Hepatocyte (in vitro differentiated cells): ENCODE data around the gene WDR37.

ENCODE experiments used
- CTCF ChIP-seq: fragments of 200-600 bp; sonication (generic); IDR thresholded peaks from 2 replicates; pipeline ENCODE4 v1.5.1; 2016; ENCODE audit warnings: antibody characterized with exemption, mild to moderate bottlenecking; ENCODE audit not compliant: poor library complexity
- EZH2 ChIP-seq: fragments of 200-600 bp; sonication (generic); IDR thresholded peaks from 2 replicates; pipeline ENCODE4 v1.6.1; 2016; ENCODE audit warnings: antibody characterized with exemption, mild to moderate bottlenecking, borderline replicate concordance
- EZH2phosphoT487 ChIP-seq: fragments of 200-600 bp; sonication (generic); IDR thresholded peaks from one replicate; pipeline ENCODE4 v1.6.1; 2018; ENCODE audit warnings: antibody characterized with exemption, mild to moderate bottlenecking, low read depth, moderate library complexity; ENCODE audit not compliant: unreplicated experiment, severe bottlenecking

- no peak for TF ChIP-seq EZH2
- no peak for TF ChIP-seq CTCF
- no peak for TF ChIP-seq EZH2phosphoT487
Measured at GRCh38 chr10:1154531-1155295, 98.5 kb downstream of the WDR37 start.
